ENCODE measurements around the gene ALAS2. TPM values are rescaled to one million over a fixed set of nuclear protein-coding genes. Genes with fewer than 3 reads are reported as not detected.
A peak's percentile ranks its signal among the peaks of the same experiment; 100 is the strongest.

The ALAS2 gene
- total RNA-seq, 1 donor from 2014 or later: not detected

DNA sequence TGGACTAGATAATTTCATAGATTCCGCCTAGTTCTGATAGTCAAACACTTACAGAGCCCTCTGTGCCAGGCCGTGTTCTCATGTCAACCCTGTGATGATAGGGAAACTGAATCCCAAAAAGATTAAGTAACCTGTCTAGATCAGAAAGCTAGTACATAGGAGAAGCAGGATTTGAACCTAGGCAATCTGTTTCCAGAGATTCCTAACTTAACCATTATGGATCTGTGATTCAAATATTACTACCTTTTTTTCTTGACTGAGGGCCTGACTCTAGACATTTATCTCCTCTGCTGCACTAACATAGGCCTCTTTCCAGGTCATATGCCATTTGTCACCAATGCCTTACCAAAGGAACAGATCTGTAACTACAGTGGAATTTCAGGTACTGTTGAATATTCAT lies 1.5 kb downstream of the ALAS2 start:
- Histone ChIP-seq H4K20me1 (ENCODE audit: insufficient read depth, low read length) (no peaks in the 10 kb centered on the region), H3K4me2 (ENCODE audit: low read length) (no peak overlapping the region), H3K9me3 (ENCODE audit: insufficient read depth, low read depth, low read length) (no peaks in the 10 kb centered on the region), H3K79me2 (ENCODE audit: insufficient read depth, low read length) (no peaks in the 10 kb centered on the region), H3K4me1 (ENCODE audit: insufficient read depth, low read length) (no peaks in the 10 kb centered on the region), H3K9ac (ENCODE audit: low read length) (no peak overlapping the region), H3K4me3 (ENCODE audit: insufficient read depth, low read depth, low read length) (no peak overlapping the region), H2AFZ (ENCODE audit: low read depth, low read length) (no peak overlapping the region), H3K27me3 (ENCODE audit: insufficient read depth, low read length) (no peaks in the 10 kb centered on the region), H3K36me3 (ENCODE audit: insufficient read depth, low read length) (no peaks in the 10 kb centered on the region), H3K27ac (ENCODE audit: low read depth, low read length) (no peak overlapping the region)
- Mint-ChIP-seq H3K9me3 (ENCODE audit: unreplicated experiment) (peaks cover 4% of the 10 kb centered on the region), H3K36me3 (ENCODE audit: low read depth, unreplicated experiment) (no peaks in the 10 kb centered on the region), H3K27me3 (ENCODE audit: low read depth, unreplicated experiment) (no peaks in the 10 kb centered on the region), H3K4me1 (ENCODE audit: low read depth, unreplicated experiment) (peaks cover 11% of the 10 kb centered on the region), H3K27ac (ENCODE audit: unreplicated experiment) (no peak overlapping the region), H3K4me3 (ENCODE audit: unreplicated experiment) (no peak overlapping the region)
- TF ChIP-seq, protein P1, sequence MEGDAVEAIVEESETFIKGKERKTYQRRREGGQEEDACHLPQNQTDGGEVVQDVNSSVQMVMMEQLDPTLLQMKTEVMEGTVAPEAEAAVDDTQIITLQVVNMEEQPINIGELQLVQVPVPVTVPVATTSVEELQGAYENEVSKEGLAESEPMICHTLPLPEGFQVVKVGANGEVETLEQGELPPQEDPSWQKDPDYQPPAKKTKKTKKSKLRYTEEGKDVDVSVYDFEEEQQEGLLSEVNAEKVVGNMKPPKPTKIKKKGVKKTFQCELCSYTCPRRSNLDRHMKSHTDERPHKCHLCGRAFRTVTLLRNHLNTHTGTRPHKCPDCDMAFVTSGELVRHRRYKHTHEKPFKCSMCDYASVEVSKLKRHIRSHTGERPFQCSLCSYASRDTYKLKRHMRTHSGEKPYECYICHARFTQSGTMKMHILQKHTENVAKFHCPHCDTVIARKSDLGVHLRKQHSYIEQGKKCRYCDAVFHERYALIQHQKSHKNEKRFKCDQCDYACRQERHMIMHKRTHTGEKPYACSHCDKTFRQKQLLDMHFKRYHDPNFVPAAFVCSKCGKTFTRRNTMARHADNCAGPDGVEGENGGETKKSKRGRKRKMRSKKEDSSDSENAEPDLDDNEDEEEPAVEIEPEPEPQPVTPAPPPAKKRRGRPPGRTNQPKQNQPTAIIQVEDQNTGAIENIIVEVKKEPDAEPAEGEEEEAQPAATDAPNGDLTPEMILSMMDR (IDR thresholded peaks at IDR 0.05; ENCODE audit: insufficient read depth, low read depth, low read length): no peak
- no peak for TF ChIP-seq EZH2 (IDR thresholded peaks at IDR 0.05; ENCODE audit: insufficient read depth, low read length)
- FAIRE-seq: peak; percentile 52
- no peak for DNase-seq (ENCODE audit: low read depth)

GRCh38 chrX:55028611-55029010 lies 2.2 kb downstream of the ALAS2 start:
- no peak overlapping the region for H3K4me3 ChIP-seq (ENCODE audit: insufficient read depth, low read depth, low read length)
- H2AFZ ChIP-seq (ENCODE audit: low read depth, low read length): no peak overlapping the region
- H3K79me2 ChIP-seq (ENCODE audit: insufficient read depth, low read length): no peaks in the 10 kb centered on the region
- H3K4me3 Mint-ChIP-seq (ENCODE audit: unreplicated experiment): no peak overlapping the region
- H3K4me1 ChIP-seq (ENCODE audit: insufficient read depth, low read length): no peaks in the 10 kb centered on the region
- no peak overlapping the region for H3K27ac Mint-ChIP-seq (ENCODE audit: unreplicated experiment)
- no peak for FAIRE-seq
- no peaks in the 10 kb centered on the region for H3K36me3 ChIP-seq (ENCODE audit: insufficient read depth, low read length)
- H3K27ac ChIP-seq (ENCODE audit: low read depth, low read length): no peak overlapping the region
- H3K27me3 ChIP-seq (ENCODE audit: insufficient read depth, low read length): no peaks in the 10 kb centered on the region
- H3K4me1 Mint-ChIP-seq (ENCODE audit: low read depth, unreplicated experiment): peaks cover 11% of the 10 kb centered on the region
- H3K9me3 ChIP-seq (ENCODE audit: insufficient read depth, low read depth, low read length): no peaks in the 10 kb centered on the region
- H3K36me3 Mint-ChIP-seq (ENCODE audit: low read depth, unreplicated experiment): no peaks in the 10 kb centered on the region
- H4K20me1 ChIP-seq (ENCODE audit: insufficient read depth, low read length): no peaks in the 10 kb centered on the region
- peaks cover 4% of the 10 kb centered on the region for H3K9me3 Mint-ChIP-seq (ENCODE audit: unreplicated experiment)
- H3K27me3 Mint-ChIP-seq (ENCODE audit: low read depth, unreplicated experiment): no peaks in the 10 kb centered on the region
- H3K9ac ChIP-seq (ENCODE audit: low read length): no peak overlapping the region
- TF ChIP-seq, protein P1 (IDR thresholded peaks at IDR 0.05; ENCODE audit: insufficient read depth, low read depth, low read length): no peak
- no peak for TF ChIP-seq EZH2 (IDR thresholded peaks at IDR 0.05; ENCODE audit: insufficient read depth, low read length)
- DNase-seq (ENCODE audit: low read depth): no peak
- H3K4me2 ChIP-seq (ENCODE audit: low read length): no peak overlapping the region

DNA sequence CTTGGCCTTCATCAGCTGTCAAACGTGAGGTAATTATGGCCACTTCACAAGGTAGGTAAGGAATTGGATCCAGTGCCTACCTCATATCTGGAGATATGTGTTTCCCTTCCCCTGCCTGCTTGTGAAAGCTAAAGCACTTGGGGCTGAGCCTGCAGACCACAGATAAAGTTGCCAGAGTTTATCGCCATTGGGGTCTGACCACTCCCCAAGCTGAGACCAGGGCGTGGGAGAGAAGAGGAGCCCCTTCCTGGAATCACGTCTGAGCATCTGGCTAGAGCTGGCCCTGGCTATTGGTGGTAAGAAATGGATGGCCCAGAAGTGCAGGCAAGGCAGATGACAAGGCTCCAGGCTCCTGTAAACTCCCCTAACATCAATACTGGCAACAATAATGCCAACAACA lies 2.7 kb downstream of the ALAS2 start:
- no peak overlapping the region for H2AFZ ChIP-seq (ENCODE audit: low read depth, low read length)
- H3K36me3 Mint-ChIP-seq (ENCODE audit: low read depth, unreplicated experiment): no peaks in the 10 kb centered on the region
- no peak overlapping the region for H3K9ac ChIP-seq (ENCODE audit: low read length)
- TF ChIP-seq, protein P1 (IDR thresholded peaks at IDR 0.05; ENCODE audit: insufficient read depth, low read depth, low read length): no peak
- TF ChIP-seq EZH2 (IDR thresholded peaks at IDR 0.05; ENCODE audit: insufficient read depth, low read length): no peak
- H3K36me3 ChIP-seq (ENCODE audit: insufficient read depth, low read length): no peaks in the 10 kb centered on the region
- H3K4me2 ChIP-seq (ENCODE audit: low read length): no peak overlapping the region
- no peaks in the 10 kb centered on the region for H3K79me2 ChIP-seq (ENCODE audit: insufficient read depth, low read length)
- H3K27ac Mint-ChIP-seq (ENCODE audit: unreplicated experiment): no peak overlapping the region
- no peak overlapping the region for H3K4me3 Mint-ChIP-seq (ENCODE audit: unreplicated experiment)
- FAIRE-seq (no peak), DNase-seq (ENCODE audit: low read depth) (no peak)
- H4K20me1 ChIP-seq (ENCODE audit: insufficient read depth, low read length): no peaks in the 10 kb centered on the region
- H3K4me3 ChIP-seq (ENCODE audit: insufficient read depth, low read depth, low read length): no peak overlapping the region
- H3K27me3 Mint-ChIP-seq (ENCODE audit: low read depth, unreplicated experiment): no peaks in the 10 kb centered on the region
- H3K9me3 Mint-ChIP-seq (ENCODE audit: unreplicated experiment): peaks cover 4% of the 10 kb centered on the region
- peaks cover 9% of the 10 kb centered on the region for H3K4me1 Mint-ChIP-seq (ENCODE audit: low read depth, unreplicated experiment)
- H3K27me3 ChIP-seq (ENCODE audit: insufficient read depth, low read length): no peaks in the 10 kb centered on the region
- no peaks in the 10 kb centered on the region for H3K9me3 ChIP-seq (ENCODE audit: insufficient read depth, low read depth, low read length)
- H3K27ac ChIP-seq (ENCODE audit: low read depth, low read length): no peak overlapping the region
- H3K4me1 ChIP-seq (ENCODE audit: insufficient read depth, low read length): no peaks in the 10 kb centered on the region

Measured in astrocyte (in vitro differentiated cells and primary cell).